Hepatocyte (in vitro differentiated cells): ENCODE data around the gene BUD13.

Source experiments
- EZH2 ChIP-seq: fragments of 200-600 bp; sonication (generic); IDR thresholded peaks from 2 replicates; pipeline ENCODE4 v1.6.1; 2016; ENCODE audit warnings: antibody characterized with exemption, mild to moderate bottlenecking, borderline replicate concordance
- EZH2phosphoT487 ChIP-seq: fragments of 200-600 bp; sonication (generic); IDR thresholded peaks from one replicate; pipeline ENCODE4 v1.6.1; 2018; ENCODE audit warnings: antibody characterized with exemption, mild to moderate bottlenecking, low read depth, moderate library complexity; ENCODE audit not compliant: unreplicated experiment, severe bottlenecking
- TF ChIP-seq, protein P1 (sequence below): fragments of 200-600 bp; sonication (generic); IDR thresholded peaks from 2 replicates; pipeline ENCODE4 v1.5.1; 2016; ENCODE audit warnings: antibody characterized with exemption, mild to moderate bottlenecking; ENCODE audit not compliant: poor library complexity

DNA sequence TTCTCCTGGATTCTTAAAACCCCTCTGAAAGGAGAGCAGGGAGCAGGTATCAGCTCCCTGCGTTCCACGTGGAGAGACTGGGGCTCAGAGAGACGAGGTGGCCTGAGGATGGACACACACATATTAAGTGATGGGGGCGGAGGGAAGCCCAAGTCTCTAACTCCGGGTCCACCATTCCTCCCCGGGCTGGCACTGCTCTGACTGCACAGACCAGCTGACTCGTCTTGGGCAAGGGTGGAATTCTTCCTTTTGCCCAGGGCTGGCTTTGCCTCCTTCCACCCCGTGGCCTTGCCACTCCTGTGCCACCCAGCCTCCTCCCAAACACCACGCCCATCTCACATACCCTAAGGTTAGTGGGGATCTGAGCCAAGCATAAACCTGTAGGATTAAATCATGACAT lies 65.0 kb downstream of the BUD13 start:
- no peak for TF ChIP-seq EZH2
- TF ChIP-seq, protein P1, sequence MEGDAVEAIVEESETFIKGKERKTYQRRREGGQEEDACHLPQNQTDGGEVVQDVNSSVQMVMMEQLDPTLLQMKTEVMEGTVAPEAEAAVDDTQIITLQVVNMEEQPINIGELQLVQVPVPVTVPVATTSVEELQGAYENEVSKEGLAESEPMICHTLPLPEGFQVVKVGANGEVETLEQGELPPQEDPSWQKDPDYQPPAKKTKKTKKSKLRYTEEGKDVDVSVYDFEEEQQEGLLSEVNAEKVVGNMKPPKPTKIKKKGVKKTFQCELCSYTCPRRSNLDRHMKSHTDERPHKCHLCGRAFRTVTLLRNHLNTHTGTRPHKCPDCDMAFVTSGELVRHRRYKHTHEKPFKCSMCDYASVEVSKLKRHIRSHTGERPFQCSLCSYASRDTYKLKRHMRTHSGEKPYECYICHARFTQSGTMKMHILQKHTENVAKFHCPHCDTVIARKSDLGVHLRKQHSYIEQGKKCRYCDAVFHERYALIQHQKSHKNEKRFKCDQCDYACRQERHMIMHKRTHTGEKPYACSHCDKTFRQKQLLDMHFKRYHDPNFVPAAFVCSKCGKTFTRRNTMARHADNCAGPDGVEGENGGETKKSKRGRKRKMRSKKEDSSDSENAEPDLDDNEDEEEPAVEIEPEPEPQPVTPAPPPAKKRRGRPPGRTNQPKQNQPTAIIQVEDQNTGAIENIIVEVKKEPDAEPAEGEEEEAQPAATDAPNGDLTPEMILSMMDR: no peak
- TF ChIP-seq EZH2phosphoT487: no peak
